GM15510 (cell line): ENCODE data around the gene HSPA1B.

Experiments used
- POLR2A ChIP-seq: IDR thresholded peaks from 3 replicates; pipeline ENCODE4 v1.6.1; 2011; ENCODE audit warnings: borderline replicate concordance; ENCODE audit not compliant: insufficient read length; ENCODE audit errors: extremely low read depth

The HSPA1B gene

GRCh38 chr6:31871046-31871659, 43.6 kb downstream of the HSPA1B start:
- TF ChIP-seq POLR2A: no peak

- no peak for TF ChIP-seq POLR2A
Measured at GRCh38 chr6:31874084-31874670, 46.6 kb downstream of the HSPA1B start.

GRCh38 chr6:31874836-31875572, 47.5 kb downstream of the HSPA1B start:
- no peak for TF ChIP-seq POLR2A

- no peak for TF ChIP-seq POLR2A
Measured at GRCh38 chr6:31875877-31876276, 48.3 kb downstream of the HSPA1B start.

GRCh38 chr6:31876357-31876756, 48.8 kb downstream of the HSPA1B start:
- TF ChIP-seq POLR2A: no peak

GRCh38 chr6:31877125-31877650, 49.6 kb downstream of the HSPA1B start:
- no peak for TF ChIP-seq POLR2A

GRCh38 chr6:31877651-31878161, 50.2 kb downstream of the HSPA1B start:
- no peak for TF ChIP-seq POLR2A

GRCh38 chr6:31878222-31878621, 50.7 kb downstream of the HSPA1B start:
- no peak for TF ChIP-seq POLR2A

- no peak for TF ChIP-seq POLR2A
Measured at GRCh38 chr6:31878726-31879125, 51.2 kb downstream of the HSPA1B start, which contains the start of gene SLC44A4. TSS of gene SLC44A4 (minus strand) at chr6:31878997. CDS start at chr6:31878980, 17 bp downstream.

- TF ChIP-seq POLR2A: no peak
Measured at GRCh38 chr6:31879143-31879542, 51.6 kb downstream of the HSPA1B start.
